WTC11 (cell line): ENCODE results near the gene POLD4. TPM values are rescaled to one million over a fixed set of nuclear protein-coding genes. Genes with fewer than 3 reads are reported as not detected.

Experiments
- ATAC-seq: fragments of 200-7000 bp; cut with Tn5 transposase; 2 replicates; pipeline ENCODE4 v1.10.0; 2021; ENCODE audit warnings: mild to moderate bottlenecking, moderate library complexity
- CTCF ChIA-PET: fragments of 300-600 bp; sonication (Branson Sonifier 250); formaldehyde crosslinking; loops from one replicate; lab custom pipeline; 2021; ENCODE audit warnings: antibody characterized with exemption; lab: Charles Lee
- POLR2A ChIA-PET: fragments of 350-600 bp; sonication (Branson Sonifier 250); formaldehyde crosslinking; loops from one replicate; lab custom pipeline; 2021; ENCODE audit warnings: antibody characterized with exemption; lab: Charles Lee
- DNase-seq: peaks from one replicate; pipeline ENCODE4 v3.0.0; 2021; ENCODE audit warnings: low spot score
- H3K27ac Mint-ChIP-seq: 2 replicates; pipeline ENCODE4 v1.8.0; 2021; ENCODE audit warnings: mixed read lengths
- H3K27me3 Mint-ChIP-seq: 2 replicates; pipeline ENCODE4 v1.8.0; 2021; ENCODE audit warnings: low read depth, mild to moderate bottlenecking, moderate library complexity, mixed read lengths
- H3K36me3 Mint-ChIP-seq: 2 replicates; pipeline ENCODE4 v1.8.0; 2021; ENCODE audit warnings: mixed read lengths
- H3K4me1 Mint-ChIP-seq: 2 replicates; pipeline ENCODE4 v1.8.0; 2022; ENCODE audit warnings: mixed read lengths
- H3K4me3 Mint-ChIP-seq: 2 replicates; pipeline ENCODE4 v1.8.0; 2021; ENCODE audit warnings: mild to moderate bottlenecking, moderate library complexity, mixed read lengths
- H3K9me3 Mint-ChIP-seq: 2 replicates; pipeline ENCODE4 v1.8.0; 2021; ENCODE audit warnings: mixed read lengths
- CDX4 ChIP-seq: fragments of 250-450 bp; sonication (Bioruptor Pico); IDR thresholded peaks from 2 replicates; pipeline ENCODE4 v1.9.0; 2021; ENCODE audit warnings: moderate library complexity, mild to moderate bottlenecking, inconsistent platforms, borderline replicate concordance
- CTCF ChIP-seq: fragments of 200-600 bp; IDR thresholded peaks from 2 replicates; pipeline ENCODE4 v1.8.0; 2022; ENCODE audit warnings: antibody characterized with exemption
- ERG ChIP-seq: fragments of 250-450 bp; sonication (Bioruptor Pico); IDR thresholded peaks from 2 replicates; pipeline ENCODE4 v1.8.0; 2021; ENCODE audit warnings: mild to moderate bottlenecking
- ETV6 ChIP-seq: sonication (generic); formaldehyde crosslinking; IDR thresholded peaks from 2 replicates; pipeline ENCODE4 v1.8.1; 2022; ENCODE audit warnings: mild to moderate bottlenecking, missing genetic modification reagents
- FOXJ3 ChIP-seq: sonication (generic); formaldehyde crosslinking; IDR thresholded peaks from 2 replicates; pipeline ENCODE4 v1.9.0; 2021; ENCODE audit warnings: missing genetic modification reagents, mild to moderate bottlenecking, borderline replicate concordance
- FOXP1 ChIP-seq: sonication (generic); formaldehyde crosslinking; IDR thresholded peaks from 2 replicates; pipeline ENCODE4 v1.8.0; 2022; ENCODE audit warnings: missing genetic modification reagents, mild to moderate bottlenecking, moderate library complexity, borderline replicate concordance
- FOXP4 ChIP-seq: sonication (generic); formaldehyde crosslinking; IDR thresholded peaks from 2 replicates; pipeline ENCODE4 v1.8.0; 2022; ENCODE audit warnings: mild to moderate bottlenecking, missing genetic modification reagents
- JAZF1 ChIP-seq: fragments of 250-450 bp; sonication (Bioruptor Pico); IDR thresholded peaks from 2 replicates; pipeline ENCODE4 v1.9.0; 2021; ENCODE audit warnings: moderate library complexity, mild to moderate bottlenecking, inconsistent platforms
- PRRX2 ChIP-seq: fragments of 250-450 bp; sonication (Bioruptor Pico); IDR thresholded peaks from 2 replicates; pipeline ENCODE4 v1.8.0; 2021; ENCODE audit warnings: mild to moderate bottlenecking
- SOX15 ChIP-seq: fragments of 250-450 bp; sonication (Bioruptor Pico); IDR thresholded peaks from 2 replicates; pipeline ENCODE4 v1.9.0; 2021; ENCODE audit warnings: mild to moderate bottlenecking
- ZBTB21 ChIP-seq: sonication (generic); formaldehyde crosslinking; IDR thresholded peaks from 2 replicates; pipeline ENCODE4 v1.8.1; 2023; ENCODE audit warnings: mild to moderate bottlenecking, missing genetic modification reagents, borderline replicate concordance
- ZNF138 ChIP-seq: sonication (generic); formaldehyde crosslinking; conservative IDR thresholded peaks from 2 replicates; pipeline ENCODE4 v1.8.1; 2022; ENCODE audit warnings: mild to moderate bottlenecking, moderate library complexity, missing genetic modification reagents
- ZNF396 ChIP-seq: fragments of 250-450 bp; sonication (Bioruptor Pico); IDR thresholded peaks from 2 replicates; pipeline ENCODE4 v1.8.0; 2021; ENCODE audit warnings: mild to moderate bottlenecking, moderate library complexity, borderline replicate concordance
- ZNF671 ChIP-seq: fragments of 250-450 bp; sonication (Bioruptor Pico); IDR thresholded peaks from 2 replicates; pipeline ENCODE4 v1.8.0; 2021; ENCODE audit warnings: mild to moderate bottlenecking
- total RNA-seq: library from RNA; stranded (reverse); gene quantifications from 3 replicates; pipeline ENCODE4 v1.2.3, GENCODE V29; 2021
- TF ChIP-seq, protein P1 (sequence below): sonication (generic); formaldehyde crosslinking; IDR thresholded peaks from 2 replicates; pipeline ENCODE4 v1.8.0; 2022; ENCODE audit warnings: missing genetic modification reagents
- TF ChIP-seq, protein P2 (sequence below): sonication (generic); formaldehyde crosslinking; IDR thresholded peaks from 2 replicates; pipeline ENCODE4 v1.8.1; 2023; ENCODE audit warnings: mild to moderate bottlenecking, missing genetic modification reagents
- TF ChIP-seq, protein P3 (sequence below): fragments of 250-450 bp; sonication (Bioruptor Pico); conservative IDR thresholded peaks from 2 replicates; pipeline ENCODE4 v1.9.0; 2021; ENCODE audit warnings: mild to moderate bottlenecking

Gene POLD4
- total RNA-seq, 1 experiment from 2014 or later = 30.3 TPM

- no peak overlapping the region for H3K4me3 Mint-ChIP-seq
- no peaks in the 10 kb centered on the region for H3K36me3 Mint-ChIP-seq
- ChIA-PET POLR2A (interaction anchor here (0.6 kb wide), 1 partner anchor 27 kb away, joined by 5 read pairs; the partner anchor contains the start of gene CLCF1), CTCF (interaction anchor here (0.5 to 6.6 kb wide), 28 partner anchors 9 to 243 kb away, joined by 3 to 61 read pairs (median 6); partner anchors contain the start of genes ANKRD13D, CLCF1, PPP1CA and RAD9A)
- TF ChIP-seq, protein P1, sequence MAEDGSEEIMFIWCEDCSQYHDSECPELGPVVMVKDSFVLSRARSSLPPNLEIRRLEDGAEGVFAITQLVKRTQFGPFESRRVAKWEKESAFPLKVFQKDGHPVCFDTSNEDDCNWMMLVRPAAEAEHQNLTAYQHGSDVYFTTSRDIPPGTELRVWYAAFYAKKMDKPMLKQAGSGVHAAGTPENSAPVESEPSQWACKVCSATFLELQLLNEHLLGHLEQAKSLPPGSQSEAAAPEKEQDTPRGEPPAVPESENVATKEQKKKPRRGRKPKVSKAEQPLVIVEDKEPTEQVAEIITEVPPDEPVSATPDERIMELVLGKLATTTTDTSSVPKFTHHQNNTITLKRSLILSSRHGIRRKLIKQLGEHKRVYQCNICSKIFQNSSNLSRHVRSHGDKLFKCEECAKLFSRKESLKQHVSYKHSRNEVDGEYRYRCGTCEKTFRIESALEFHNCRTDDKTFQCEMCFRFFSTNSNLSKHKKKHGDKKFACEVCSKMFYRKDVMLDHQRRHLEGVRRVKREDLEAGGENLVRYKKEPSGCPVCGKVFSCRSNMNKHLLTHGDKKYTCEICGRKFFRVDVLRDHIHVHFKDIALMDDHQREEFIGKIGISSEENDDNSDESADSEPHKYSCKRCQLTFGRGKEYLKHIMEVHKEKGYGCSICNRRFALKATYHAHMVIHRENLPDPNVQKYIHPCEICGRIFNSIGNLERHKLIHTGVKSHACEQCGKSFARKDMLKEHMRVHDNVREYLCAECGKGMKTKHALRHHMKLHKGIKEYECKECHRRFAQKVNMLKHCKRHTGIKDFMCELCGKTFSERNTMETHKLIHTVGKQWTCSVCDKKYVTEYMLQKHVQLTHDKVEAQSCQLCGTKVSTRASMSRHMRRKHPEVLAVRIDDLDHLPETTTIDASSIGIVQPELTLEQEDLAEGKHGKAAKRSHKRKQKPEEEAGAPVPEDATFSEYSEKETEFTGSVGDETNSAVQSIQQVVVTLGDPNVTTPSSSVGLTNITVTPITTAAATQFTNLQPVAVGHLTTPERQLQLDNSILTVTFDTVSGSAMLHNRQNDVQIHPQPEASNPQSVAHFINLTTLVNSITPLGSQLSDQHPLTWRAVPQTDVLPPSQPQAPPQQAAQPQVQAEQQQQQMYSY (CRISPR knock-in tag) = peak; percentile 98
- TF ChIP-seq FOXP4 (no peak), CTCF (0 out of 2 replicates have a peak, but pooled peaks have one; percentile 43), ZNF671 (CRISPR knock-in tag) (no peak), ZNF396 (CRISPR knock-in tag) (no peak)
- peak; percentile 82 for ATAC-seq
- peak overlapping the region; percentile 41; the same call in 1 of the 2 replicates for H3K27ac Mint-ChIP-seq
- no peak for DNase-seq
- peaks cover 9% of the 10 kb centered on the region for H3K4me1 Mint-ChIP-seq
- no peaks in the 10 kb centered on the region for H3K9me3 Mint-ChIP-seq
- H3K27me3 Mint-ChIP-seq = peaks cover 10% of the 10 kb centered on the region
These were observed 7.2 kb downstream of the POLD4 start for GRCh38 chr11:67345920-67346819.

DNA sequence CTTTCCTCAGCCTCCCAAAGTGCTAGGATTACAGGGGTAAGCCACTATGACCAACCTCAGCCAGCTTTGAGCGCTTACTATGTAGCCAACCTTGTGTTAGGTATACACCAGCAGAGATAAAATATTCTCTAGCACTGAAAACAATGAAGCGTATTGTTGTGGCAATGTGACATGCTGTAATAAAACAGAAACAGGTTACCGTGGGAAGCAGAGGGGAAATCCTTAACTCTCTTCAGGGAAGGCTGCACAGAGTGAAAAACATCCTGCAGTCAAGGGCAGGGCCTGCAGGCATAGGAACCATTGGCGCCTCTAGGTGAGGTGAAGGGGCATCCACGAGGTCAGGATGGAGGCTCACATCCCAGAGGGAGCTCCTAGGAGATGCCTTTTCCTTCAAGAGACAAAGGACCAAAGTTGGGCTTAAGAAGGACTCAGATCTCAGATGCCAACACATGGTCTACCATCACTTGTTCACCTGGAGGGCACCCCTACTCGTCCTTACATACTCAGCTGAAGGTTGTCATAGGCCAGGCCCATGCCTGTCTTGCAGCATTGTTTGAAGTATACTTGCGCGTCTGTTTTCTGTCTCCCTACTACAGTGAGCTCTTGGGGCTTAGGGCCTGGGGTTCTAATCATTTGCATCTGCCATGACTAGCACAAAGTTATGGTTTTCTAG is 8.0 kb downstream of the POLD4 start:
- ChIA-PET POLR2A (no interaction called here), CTCF (interaction anchor here (0.6 to 6.6 kb wide), 25 partner anchors 8 to 148 kb away, joined by 3 to 61 read pairs (median 7); partner anchors contain the start of genes ANKRD13D, CLCF1, POLD4 and PPP1CA)
- no peaks in the 10 kb centered on the region for H3K36me3 Mint-ChIP-seq
- no peaks in the 10 kb centered on the region for H3K9me3 Mint-ChIP-seq
- DNase-seq (no peak), ATAC-seq (peak; percentile 46)
- peaks cover 9% of the 10 kb centered on the region for H3K4me1 Mint-ChIP-seq
- peaks cover 10% of the 10 kb centered on the region for H3K27me3 Mint-ChIP-seq
- no peak overlapping the region for H3K27ac Mint-ChIP-seq
- no peak overlapping the region for H3K4me3 Mint-ChIP-seq
- TF ChIP-seq ERG = no peak
- no peak for TF ChIP-seq JAZF1
- TF ChIP-seq SOX15 (CRISPR knock-in tag) = no peak
- no peak for TF ChIP-seq ZNF138 (CRISPR knock-in tag)
- TF ChIP-seq ETV6 (CRISPR knock-in tag) = no peak
- no peak for TF ChIP-seq CDX4 (CRISPR knock-in tag)
- TF ChIP-seq PRRX2 (CRISPR knock-in tag) = no peak
- TF ChIP-seq, protein P2, sequence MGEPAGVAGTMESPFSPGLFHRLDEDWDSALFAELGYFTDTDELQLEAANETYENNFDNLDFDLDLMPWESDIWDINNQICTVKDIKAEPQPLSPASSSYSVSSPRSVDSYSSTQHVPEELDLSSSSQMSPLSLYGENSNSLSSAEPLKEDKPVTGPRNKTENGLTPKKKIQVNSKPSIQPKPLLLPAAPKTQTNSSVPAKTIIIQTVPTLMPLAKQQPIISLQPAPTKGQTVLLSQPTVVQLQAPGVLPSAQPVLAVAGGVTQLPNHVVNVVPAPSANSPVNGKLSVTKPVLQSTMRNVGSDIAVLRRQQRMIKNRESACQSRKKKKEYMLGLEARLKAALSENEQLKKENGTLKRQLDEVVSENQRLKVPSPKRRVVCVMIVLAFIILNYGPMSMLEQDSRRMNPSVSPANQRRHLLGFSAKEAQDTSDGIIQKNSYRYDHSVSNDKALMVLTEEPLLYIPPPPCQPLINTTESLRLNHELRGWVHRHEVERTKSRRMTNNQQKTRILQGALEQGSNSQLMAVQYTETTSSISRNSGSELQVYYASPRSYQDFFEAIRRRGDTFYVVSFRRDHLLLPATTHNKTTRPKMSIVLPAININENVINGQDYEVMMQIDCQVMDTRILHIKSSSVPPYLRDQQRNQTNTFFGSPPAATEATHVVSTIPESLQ = no peak
- TF ChIP-seq ZBTB21 (CRISPR knock-in tag) = no peak
- TF ChIP-seq, protein P3, sequence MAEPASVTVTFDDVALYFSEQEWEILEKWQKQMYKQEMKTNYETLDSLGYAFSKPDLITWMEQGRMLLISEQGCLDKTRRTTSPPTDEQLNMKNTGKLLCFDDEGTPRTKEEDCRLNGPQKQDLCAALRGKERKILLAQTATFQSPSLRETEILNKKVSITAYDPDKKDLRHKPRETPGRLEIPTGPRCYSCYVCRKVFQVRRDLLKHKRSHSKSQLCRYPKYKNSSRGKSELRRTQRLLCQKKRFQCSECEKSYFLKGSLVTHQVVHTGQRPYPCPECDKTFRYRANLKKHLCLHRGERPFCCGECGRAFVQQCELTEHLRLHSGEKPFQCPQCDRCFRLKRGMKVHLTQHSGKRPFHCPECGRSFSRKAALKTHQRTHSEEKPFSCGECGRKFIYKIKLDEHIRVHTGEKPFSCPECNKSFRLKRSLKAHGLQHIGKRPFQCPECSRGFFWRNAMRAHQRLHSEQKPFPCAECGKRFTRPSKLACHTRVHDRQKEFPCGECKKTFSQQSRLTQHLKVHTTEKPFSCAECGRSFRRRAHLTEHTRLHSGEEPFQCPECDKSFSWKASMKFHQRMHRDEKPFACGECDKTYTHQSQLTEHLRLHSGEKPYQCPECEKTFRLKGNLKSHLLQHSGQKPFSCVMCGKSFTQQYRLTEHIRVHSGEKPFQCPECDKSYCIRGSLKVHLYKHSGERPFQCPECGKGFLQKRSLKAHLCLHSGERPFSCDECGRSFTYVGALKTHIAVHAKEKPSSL (CRISPR knock-in tag) = no peak
- TF ChIP-seq FOXP1 = no peak
- TF ChIP-seq FOXJ3 (CRISPR knock-in tag) = no peak
